ENCODE data around the gene CYP3A7. TPM values are rescaled to one million over a fixed set of nuclear protein-coding genes. Genes with fewer than 3 reads are reported as not detected.

CYP3A7 gene
- total RNA-seq, 3 donors from 2014 or later, result 0.39 to 0.82 TPM; not detected in 1

DNA sequence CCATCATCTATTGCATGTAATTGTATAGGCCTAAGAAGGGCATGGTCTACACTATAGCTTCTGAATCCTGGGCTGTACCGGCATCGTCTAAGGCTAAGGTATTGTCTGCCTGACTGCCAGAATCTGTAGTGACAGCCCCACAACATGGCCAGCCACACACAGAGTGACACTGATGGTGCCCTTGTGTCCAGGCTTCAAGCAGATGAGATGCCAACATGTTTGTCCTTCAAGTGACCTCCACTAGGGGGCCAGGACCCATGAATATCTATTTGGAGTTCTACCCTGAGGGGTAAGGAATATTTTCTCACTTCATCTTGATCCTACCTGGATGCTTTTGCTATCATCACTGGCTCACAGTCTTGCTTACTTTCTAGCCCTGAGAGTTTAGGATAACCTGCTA lies 1.5 kb downstream of the CYP3A7 start:
- no peak for DNase-seq
- no peaks in the 10 kb centered on the region for H3K9me3 ChIP-seq
- no peaks in the 10 kb centered on the region for H3K36me3 ChIP-seq (ENCODE audit: low read depth)
- intact Hi-C loops (cut with DNase I, micrococcal nuclease), result no loop called here
- no peaks in the 10 kb centered on the region for H3K4me1 ChIP-seq (ENCODE audit: low read depth)
- TF ChIP-seq, protein P1, sequence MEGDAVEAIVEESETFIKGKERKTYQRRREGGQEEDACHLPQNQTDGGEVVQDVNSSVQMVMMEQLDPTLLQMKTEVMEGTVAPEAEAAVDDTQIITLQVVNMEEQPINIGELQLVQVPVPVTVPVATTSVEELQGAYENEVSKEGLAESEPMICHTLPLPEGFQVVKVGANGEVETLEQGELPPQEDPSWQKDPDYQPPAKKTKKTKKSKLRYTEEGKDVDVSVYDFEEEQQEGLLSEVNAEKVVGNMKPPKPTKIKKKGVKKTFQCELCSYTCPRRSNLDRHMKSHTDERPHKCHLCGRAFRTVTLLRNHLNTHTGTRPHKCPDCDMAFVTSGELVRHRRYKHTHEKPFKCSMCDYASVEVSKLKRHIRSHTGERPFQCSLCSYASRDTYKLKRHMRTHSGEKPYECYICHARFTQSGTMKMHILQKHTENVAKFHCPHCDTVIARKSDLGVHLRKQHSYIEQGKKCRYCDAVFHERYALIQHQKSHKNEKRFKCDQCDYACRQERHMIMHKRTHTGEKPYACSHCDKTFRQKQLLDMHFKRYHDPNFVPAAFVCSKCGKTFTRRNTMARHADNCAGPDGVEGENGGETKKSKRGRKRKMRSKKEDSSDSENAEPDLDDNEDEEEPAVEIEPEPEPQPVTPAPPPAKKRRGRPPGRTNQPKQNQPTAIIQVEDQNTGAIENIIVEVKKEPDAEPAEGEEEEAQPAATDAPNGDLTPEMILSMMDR (IDR thresholded peaks at IDR 0.05), result no peak
- ATAC-seq, result no peak
- no peak overlapping the region for H3K4me3 ChIP-seq

DNA sequence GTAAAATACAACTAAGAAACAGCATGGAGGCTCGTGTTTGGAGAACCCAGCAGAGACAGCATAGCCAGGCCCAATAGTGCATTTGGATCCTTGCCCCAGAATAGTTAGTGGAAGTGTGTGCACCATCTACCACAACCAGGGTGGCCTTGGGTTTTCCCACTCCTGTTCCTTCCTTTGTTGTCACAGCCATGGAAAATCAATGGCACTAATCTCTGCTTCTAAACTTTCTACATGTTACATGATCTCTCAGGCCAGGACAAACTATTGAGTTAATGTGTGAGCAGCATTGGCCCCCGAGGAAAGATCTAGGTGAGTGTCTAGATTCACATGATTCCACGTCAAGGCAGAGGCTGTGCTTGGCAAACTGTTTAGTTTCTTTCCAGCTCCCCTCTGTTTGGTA lies 2.0 kb downstream of the CYP3A7 start:
- H3K4me3 ChIP-seq, result no peak overlapping the region
- no peaks in the 10 kb centered on the region for H3K36me3 ChIP-seq (ENCODE audit: low read depth)
- TF ChIP-seq, protein P1 (IDR thresholded peaks at IDR 0.05), result no peak
- intact Hi-C loops (cut with DNase I, micrococcal nuclease), result no loop called here
- no peaks in the 10 kb centered on the region for H3K4me1 ChIP-seq (ENCODE audit: low read depth)
- ATAC-seq, result no peak
- no peaks in the 10 kb centered on the region for H3K9me3 ChIP-seq
- no peak for DNase-seq

DNA sequence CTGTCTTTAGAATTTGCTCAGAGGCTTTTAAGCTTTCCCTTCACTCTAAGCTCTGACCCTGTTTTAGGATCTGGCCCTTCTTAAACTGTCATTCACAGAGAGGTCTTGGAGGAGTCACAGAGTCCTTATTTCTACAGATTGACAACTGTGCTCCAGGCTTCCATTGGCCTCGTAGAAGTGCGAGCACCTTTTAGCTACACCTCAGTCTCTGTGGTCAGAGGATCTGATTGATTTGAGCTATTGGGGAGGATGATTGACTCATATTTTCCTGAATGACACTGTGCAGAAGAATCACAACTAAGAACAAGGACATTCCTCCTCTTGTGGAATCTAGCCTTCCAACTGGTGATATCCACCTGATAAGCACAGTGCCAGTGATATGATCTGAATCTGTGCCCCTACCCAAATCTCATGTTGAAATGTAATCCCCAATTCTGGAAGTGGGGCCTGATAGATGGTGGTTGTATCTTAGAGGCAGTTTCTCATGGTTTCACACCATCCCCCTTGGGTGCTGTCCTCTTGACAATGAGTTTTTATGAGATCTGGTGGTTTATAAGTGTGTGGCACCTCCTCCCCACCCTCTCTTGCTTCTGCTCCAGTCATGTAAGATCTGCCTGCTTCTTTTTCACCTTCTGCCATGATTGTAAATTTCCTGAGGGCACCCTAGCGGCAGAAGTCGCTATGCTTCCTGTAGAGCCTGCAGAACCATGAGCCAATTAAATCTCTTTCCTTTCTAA lies 3.2 kb downstream of the CYP3A7 start:
- DNase-seq, result no peak
- no peak overlapping the region for H3K4me3 ChIP-seq
- TF ChIP-seq, protein P1 (IDR thresholded peaks at IDR 0.05), result no peak
- intact Hi-C loops (cut with DNase I, micrococcal nuclease), result no loop called here
- no peaks in the 10 kb centered on the region for H3K9me3 ChIP-seq
- H3K4me1 ChIP-seq (ENCODE audit: low read depth), result no peaks in the 10 kb centered on the region
- no peaks in the 10 kb centered on the region for H3K36me3 ChIP-seq (ENCODE audit: low read depth)
- ATAC-seq, result no peak

DNA sequence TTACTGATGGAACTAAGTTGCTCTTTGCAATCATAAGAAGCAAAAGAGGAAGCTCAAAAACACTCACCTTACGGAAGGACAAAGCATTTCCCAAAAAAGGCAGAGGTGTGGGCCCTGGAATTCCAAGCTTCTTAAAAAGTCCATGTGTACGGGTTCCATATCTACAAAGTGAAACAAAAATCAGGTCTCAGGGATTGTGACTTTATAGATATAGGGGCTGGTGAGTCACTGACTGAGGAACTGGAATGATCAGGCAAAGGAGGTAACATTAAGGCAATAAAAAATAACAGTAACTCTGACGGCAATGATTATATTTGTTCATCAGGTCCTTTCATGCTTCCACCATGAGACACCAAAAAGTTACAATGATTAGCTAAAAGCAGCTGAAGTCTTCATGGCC lies 4.0 kb downstream of the CYP3A7 start:
- no peak overlapping the region for H3K4me3 ChIP-seq
- intact Hi-C loops (cut with DNase I, micrococcal nuclease), result no loop called here
- TF ChIP-seq, protein P1 (IDR thresholded peaks at IDR 0.05), result no peak
- DNase-seq, result no peak
- no peaks in the 10 kb centered on the region for H3K36me3 ChIP-seq (ENCODE audit: low read depth)
- no peaks in the 10 kb centered on the region for H3K9me3 ChIP-seq
- no peaks in the 10 kb centered on the region for H3K4me1 ChIP-seq (ENCODE audit: low read depth)
- peak; percentile 59 for ATAC-seq

DNA sequence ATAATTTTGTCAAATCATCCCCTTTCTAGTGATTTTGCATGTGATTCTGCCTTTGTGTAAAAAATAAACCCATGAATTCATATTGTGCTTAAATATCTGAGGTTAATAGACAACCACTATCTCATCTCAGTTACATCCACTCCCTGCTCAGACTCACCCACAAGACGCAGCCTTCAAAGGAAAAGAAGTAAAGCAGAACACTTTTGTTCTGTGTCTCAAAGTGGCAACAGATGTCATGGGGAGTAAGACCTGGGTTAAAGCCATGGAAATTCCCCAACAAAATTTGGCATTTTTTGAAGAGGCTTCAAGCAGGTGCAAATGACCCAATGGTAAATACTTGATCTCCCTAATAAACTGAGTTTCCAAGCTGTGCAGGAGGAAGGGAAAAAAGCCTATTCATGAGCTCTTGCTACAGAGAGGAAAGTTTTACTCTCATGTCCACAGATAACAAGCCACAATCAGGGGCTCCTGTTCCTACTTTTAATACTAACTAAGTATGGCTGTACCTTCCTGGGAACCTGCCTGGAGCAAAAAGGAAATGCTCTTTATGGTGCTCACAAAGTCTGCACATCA lies 4.7 kb downstream of the CYP3A7 start:
- H3K4me1 ChIP-seq (ENCODE audit: low read depth), result no peaks in the 10 kb centered on the region
- no peaks in the 10 kb centered on the region for H3K9me3 ChIP-seq
- no peak for DNase-seq
- H3K4me3 ChIP-seq, result no peak overlapping the region
- intact Hi-C loops (cut with DNase I, micrococcal nuclease), result no loop called here
- TF ChIP-seq, protein P1 (IDR thresholded peaks at IDR 0.05), result no peak
- ATAC-seq, result no peak
- H3K36me3 ChIP-seq (ENCODE audit: low read depth), result no peaks in the 10 kb centered on the region

All from mucosa of descending colon (tissue), 3 donors.